NCI-H2171 treated with DMSO at 0.1 percent for 48 hours (cell line): Measurements from ENCODE around the gene SLC10A7.

Experiments used
- DNase-seq: peaks from one replicate; lab custom pipeline; 2025; lab: John Stamatoyannopoulos, UW

The SLC10A7 gene

GRCh38 chr4:146494143-146494542 is 27.6 kb downstream of the SLC10A7 start:
- no peak for DNase-seq

- no peak for DNase-seq
Observed at GRCh38 chr4:146490106-146490505, 31.6 kb downstream of the SLC10A7 start.

- no peak for DNase-seq
Observed at GRCh38 chr4:146488495-146489174, 33.1 kb downstream of the SLC10A7 start.

- no peak for DNase-seq
Observed at GRCh38 chr4:146486565-146486964, 35.2 kb downstream of the SLC10A7 start.

GRCh38 chr4:146485968-146486367 is 35.8 kb downstream of the SLC10A7 start:
- no peak for DNase-seq

DNA sequence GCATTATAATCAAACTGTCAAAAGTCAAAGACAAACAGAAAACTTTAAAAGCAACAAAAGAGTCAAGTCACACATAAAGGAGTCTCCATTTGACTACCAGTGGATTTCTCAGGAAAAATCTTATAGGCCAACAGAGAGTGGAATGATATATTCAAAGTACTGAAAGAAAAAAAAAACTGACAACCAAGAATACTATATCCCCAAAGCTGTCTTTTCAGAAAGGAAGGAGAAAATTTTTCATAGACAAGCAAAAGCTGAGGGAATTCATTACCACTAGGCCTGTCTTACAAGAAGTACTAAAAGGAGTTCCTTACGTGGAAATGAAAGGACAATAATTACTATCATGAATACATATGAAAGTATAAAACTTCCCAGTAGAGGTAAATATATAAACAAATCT is 39.0 kb downstream of the SLC10A7 start:
- no peak for DNase-seq

GRCh38 chr4:146481246-146481645 is 40.5 kb downstream of the SLC10A7 start:
- no peak for DNase-seq

GRCh38 chr4:146478009-146478408 is 43.7 kb downstream of the SLC10A7 start:
- peak; percentile 38 for DNase-seq

GRCh38 chr4:146477054-146477453 is 44.7 kb downstream of the SLC10A7 start:
- no peak for DNase-seq

GRCh38 chr4:146472404-146472803 is 49.3 kb downstream of the SLC10A7 start:
- DNase-seq = peak; percentile 5

DNA sequence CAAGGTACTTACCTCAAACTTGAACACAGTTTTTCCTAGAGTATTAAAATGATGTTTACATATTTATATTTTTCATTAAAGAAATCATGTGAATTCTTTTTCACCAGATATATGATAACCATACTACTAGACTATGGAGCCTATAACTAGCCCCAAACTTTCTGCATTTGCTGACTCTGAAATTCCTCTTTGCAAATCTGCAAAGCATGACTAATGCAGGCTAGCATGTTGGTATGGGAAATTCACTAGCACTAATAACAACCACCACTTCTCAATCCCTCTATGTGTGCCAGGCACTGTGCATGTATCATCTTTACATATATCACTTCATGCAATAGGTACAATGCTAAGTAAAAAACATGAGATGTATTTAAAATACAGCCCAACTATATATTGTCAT is 51.1 kb downstream of the SLC10A7 start:
- no peak for DNase-seq

GRCh38 chr4:146469022-146469421 is 52.7 kb downstream of the SLC10A7 start:
- no peak for DNase-seq

- no peak for DNase-seq
Observed at GRCh38 chr4:146465628-146466027, 56.1 kb downstream of the SLC10A7 start.

DNA sequence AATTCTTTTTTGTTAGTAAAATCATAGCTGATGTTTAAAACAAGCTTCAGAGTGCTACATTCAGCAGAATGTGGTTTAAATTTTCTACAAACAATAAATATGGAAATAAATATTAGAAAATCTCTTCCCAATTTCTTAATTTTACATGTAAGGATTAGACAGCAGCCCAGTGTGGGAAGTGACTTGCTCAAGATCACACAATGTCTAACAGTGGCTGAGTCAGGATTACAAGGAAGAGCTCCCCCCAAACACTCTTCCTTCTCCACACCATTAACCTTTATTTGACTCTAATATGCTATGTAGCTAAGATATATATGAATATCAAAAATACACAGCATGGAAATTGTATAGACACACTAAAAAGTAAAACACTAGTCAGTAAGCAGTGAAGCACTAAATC is 59.5 kb downstream of the SLC10A7 start:
- DNase-seq = no peak

DNA sequence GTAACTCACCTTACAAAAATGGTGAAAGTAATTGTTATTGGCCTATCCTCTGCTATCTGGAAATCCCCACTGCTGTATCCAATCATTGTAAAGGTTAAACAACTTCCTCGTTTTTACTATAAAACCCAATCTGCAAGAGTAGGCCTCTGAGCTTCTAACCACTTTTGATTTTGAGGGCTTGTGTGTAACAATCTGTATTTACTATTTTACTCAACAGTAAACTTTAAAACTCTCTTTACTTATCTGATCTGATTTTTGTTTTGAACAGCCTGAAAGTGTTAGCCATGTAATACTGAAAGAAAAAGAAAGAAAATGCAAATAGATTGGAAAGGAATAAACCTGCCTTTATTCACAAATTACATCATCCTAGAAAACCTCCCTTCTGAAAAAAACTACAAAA is 63.1 kb downstream of the SLC10A7 start:
- DNase-seq = no peak

DNA sequence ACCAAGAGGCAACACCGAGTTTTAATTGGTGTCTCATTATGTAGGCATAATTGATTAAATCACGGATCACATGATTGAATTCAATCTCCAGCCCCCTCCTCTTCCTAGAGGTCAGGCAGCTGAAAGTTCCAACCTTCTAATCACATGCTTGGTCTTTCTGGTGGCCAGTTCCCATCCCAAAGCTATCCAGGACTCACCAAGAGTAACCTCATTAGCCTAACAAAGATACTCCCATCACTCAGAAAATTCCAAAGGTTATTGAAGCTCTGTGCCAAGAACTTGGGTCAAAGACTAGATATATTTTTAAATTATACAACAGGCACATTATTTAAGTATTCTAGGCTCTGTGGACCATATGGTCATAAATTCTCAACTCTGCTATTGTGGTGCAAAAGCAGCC is 65.1 kb downstream of the SLC10A7 start:
- no peak for DNase-seq

DNA sequence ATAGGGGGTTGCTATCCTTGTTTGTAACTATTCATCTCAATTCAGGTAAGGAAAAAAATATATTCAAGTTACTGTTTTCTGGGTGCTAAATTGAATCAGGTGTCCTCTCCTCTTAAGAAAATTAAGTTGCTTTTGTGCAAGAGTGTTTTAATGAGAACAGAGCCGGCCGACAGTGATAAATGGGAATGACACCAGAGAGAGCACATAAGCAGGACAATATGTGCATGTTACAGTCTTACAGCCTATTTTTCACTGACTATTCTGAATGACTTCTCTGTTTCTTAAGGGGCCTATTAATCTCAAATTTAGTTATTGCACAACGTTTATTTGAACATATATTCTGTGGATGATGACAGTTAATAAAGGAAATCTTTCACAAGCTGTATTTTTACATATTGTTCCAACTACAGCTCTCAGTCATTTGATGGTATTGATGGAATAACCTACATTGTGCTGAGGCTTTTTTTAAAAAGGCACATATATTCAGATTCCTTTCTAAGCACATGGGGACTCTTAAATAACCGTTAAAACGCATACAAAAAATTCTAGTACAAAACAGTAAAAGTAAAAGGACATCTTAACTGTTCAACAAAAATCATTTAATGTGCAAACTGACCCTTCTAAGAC is 68.4 kb downstream of the SLC10A7 start:
- DNase-seq = no peak

GRCh38 chr4:146450524-146450923 is 71.2 kb downstream of the SLC10A7 start:
- DNase-seq = no peak

- DNase-seq = no peak
Observed at GRCh38 chr4:146446555-146446954, 75.2 kb downstream of the SLC10A7 start.

DNA sequence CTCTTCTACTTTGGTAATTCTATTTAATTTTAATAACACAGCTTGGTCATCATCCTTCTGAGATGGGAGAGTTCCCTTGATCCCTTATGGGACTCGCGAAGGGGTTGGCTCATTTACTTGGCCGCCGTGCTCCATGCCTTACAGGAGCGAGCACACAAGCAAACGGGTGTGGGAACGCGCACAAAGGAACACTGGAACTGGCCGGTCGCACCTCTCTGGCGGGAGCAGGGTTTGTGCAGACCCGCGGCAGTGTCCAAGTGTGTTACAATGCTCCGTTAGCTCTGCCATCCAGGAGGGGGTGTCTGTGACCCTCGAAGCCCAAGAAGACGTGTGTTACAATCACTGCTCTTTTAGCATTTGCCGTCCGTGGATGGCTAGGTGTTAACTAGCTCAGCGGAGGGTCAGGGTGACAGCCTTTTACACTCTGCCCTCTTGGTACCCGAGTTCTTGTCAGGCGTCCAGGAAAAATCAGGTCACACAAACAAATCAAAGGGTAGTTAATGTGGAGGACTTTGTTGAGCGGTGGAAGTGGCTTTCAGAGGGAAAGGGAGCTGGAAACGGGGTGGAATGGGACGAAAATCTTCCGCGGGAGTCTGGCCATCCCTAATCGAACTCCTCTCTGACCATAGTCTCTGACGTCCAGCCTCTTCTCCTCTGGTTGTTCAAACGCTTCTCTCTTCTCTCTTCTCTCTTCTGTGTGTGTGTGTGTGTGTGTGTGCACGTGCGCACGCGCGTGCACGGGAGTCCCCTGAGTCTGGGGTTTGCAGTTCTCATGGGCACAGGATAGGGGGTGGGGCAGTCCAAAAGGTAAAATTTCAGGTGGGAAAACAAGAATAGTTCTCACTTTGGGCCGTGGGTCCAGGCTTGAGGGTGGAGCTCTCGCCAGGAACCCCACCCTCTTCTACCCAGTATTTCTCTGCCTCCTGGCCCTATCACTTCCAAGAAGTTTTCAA is 76.3 kb downstream of the SLC10A7 start:
- no peak for DNase-seq

GRCh38 chr4:146443525-146443924 is 78.2 kb downstream of the SLC10A7 start:
- DNase-seq = no peak

GRCh38 chr4:146442801-146443200 is 78.9 kb downstream of the SLC10A7 start:
- no peak for DNase-seq

DNA sequence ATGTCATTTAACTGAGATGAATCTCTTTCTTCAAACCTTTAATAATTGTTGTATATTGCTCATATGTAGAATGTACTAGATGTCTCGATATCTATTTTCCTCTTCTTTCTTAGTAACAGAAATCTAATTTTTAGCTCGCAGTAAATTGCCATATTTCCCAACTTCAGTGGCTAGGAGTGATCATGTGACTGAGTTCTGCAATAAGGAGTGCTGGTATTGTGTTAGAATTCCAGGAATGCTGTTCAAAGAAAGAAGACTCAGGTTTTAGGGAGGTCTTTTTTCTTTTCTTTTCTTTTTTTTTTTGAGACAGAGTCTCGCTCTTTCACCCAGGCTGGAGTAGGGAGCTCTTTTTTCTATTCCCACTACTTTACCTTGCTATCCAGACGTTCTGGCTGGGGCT is 81.7 kb downstream of the SLC10A7 start:
- DNase-seq = no peak
